HT1080 (cell line): ENCODE results near the gene MPST. TPM values are rescaled to one million over a fixed set of nuclear protein-coding genes. Genes with fewer than 3 reads are reported as not detected.
A peak's percentile ranks its signal among the peaks of the same experiment; 100 is the strongest.

ENCODE experiments used
- DNase-seq: peaks from one replicate; pipeline ENCODE4 v3.0.0-alpha.2; 2015; ENCODE audit warnings: low read depth
- total RNA-seq: library from RNA; depleted of rRNA; stranded (reverse); fragments of >200 nt; shearing (Covaris generic); gene quantifications from 2 replicates; pipeline ENCODE4 v1.2.3, GENCODE V29; 2014

Gene MPST
- total RNA-seq, 1 experiment from 2014 or later: 127 TPM

- peak; percentile 61 for DNase-seq
Measured at GRCh38 chr22:37043828-37044538, 24.4 kb downstream of the MPST start.

GRCh38 chr22:37044634-37045625, 25.4 kb downstream of the MPST start:
- DNase-seq: no peak

- peak; percentile 16 for DNase-seq
Measured at GRCh38 chr22:37045958-37046357, 26.4 kb downstream of the MPST start.

GRCh38 chr22:37046589-37046988, 27.0 kb downstream of the MPST start:
- DNase-seq: no peak

GRCh38 chr22:37047006-37047405, 27.5 kb downstream of the MPST start:
- DNase-seq: no peak

GRCh38 chr22:37048133-37048532, 28.6 kb downstream of the MPST start:
- DNase-seq: no peak

- no peak for DNase-seq
Measured at GRCh38 chr22:37049224-37049623, 29.7 kb downstream of the MPST start.

- DNase-seq: no peak
Measured at GRCh38 chr22:37050913-37051312, 31.4 kb downstream of the MPST start.

- peak; percentile 59 for DNase-seq
Measured at GRCh38 chr22:37051391-37052385, 32.1 kb downstream of the MPST start, which contains the start of gene KCTD17. TSS of gene KCTD17 (plus strand) at chr22:37051742. CDS start at chr22:37051761, 19 bp downstream.

- no peak for DNase-seq
Measured at GRCh38 chr22:37052386-37053309, 33.1 kb downstream of the MPST start.

GRCh38 chr22:37053310-37054055, 33.9 kb downstream of the MPST start:
- no peak for DNase-seq

GRCh38 chr22:37054056-37054395, 34.5 kb downstream of the MPST start:
- DNase-seq: no peak

- no peak for DNase-seq
Measured at GRCh38 chr22:37054600-37055365, 35.2 kb downstream of the MPST start.

- no peak for DNase-seq
Measured at GRCh38 chr22:37056246-37056645, 36.7 kb downstream of the MPST start.

- no peak for DNase-seq
Measured at GRCh38 chr22:37057226-37057625, 37.7 kb downstream of the MPST start.

GRCh38 chr22:37057796-37058510, 38.4 kb downstream of the MPST start:
- DNase-seq: no peak

- no peak for DNase-seq
Measured at GRCh38 chr22:37058917-37059701, 39.6 kb downstream of the MPST start.
